ENCODE results near the gene TNNC1. TPM values are rescaled to one million over a fixed set of nuclear protein-coding genes. Genes with fewer than 3 reads are reported as not detected.

Gene TNNC1
- total and polyA plus RNA-seq, 4 donors, result 0.21 to 0.75 (median 0.35) TPM

- Histone ChIP-seq H3K4me1 (ENCODE audit: control insufficient read depth in 4 of 4, insufficient read depth in 4 of 4, low read length in 3 of 4) (peaks cover 0 to 17% (median 2%) of the 10 kb centered on the region in 4 donors), H3K9ac (ENCODE audit: low read depth in 1 of 2, low read length in 2 of 2) (no peak overlapping the region), H3K27ac (ENCODE audit: low read depth in 1 of 2, low read length in 2 of 2) (peak overlapping the region in 1 of 2 donors; percentile 6), H3K27me3 (ENCODE audit: control insufficient read depth in 4 of 4, insufficient read depth in 4 of 4, low read length in 3 of 4) (no peaks in the 10 kb centered on the region), H3K36me3 (ENCODE audit: control insufficient read depth in 4 of 4, insufficient read depth in 3 of 4, low read depth in 1 of 4, low read length in 3 of 4) (peaks cover 16 to 60% (median 37%) of the 10 kb centered on the region in 4 donors), H3K9me3 (ENCODE audit: control insufficient read depth in 4 of 4, low read length in 3 of 4) (no peaks in the 10 kb centered on the region), H3K4me3 (ENCODE audit: low read depth in 1 of 3, low read length in 3 of 3) (no peak overlapping the region)
- WGBS, result 82% methylated on average over 22 of the region's 22 CpGs
- TF ChIP-seq RAD21 (IDR thresholded peaks at IDR 0.05) (no peak), NR2F2 (IDR thresholded peaks at IDR 0.05) (peak; percentile 90), SP1 (IDR thresholded peaks at IDR 0.05) (peak; percentile 30), HNF4A (conservative IDR thresholded peaks at IDR 0.05) (no peak), RXRA (IDR thresholded peaks at IDR 0.05) (peak in 1 of 2 donors; percentile 35)
- DNase-seq (ENCODE audit: low spot score), result no peak
Observed at GRCh38 chr3:52490035-52490938, 36.4 kb upstream of the TNNC1 start.

GRCh38 chr3:52489453-52489852 lies 35.6 kb upstream of the TNNC1 start:
- TF ChIP-seq CTCF (IDR thresholded peaks at IDR 0.05; ENCODE audit: low read depth, low read length, missing input control) (no peak), RXRA (IDR thresholded peaks at IDR 0.05) (no peak), YY1 (IDR thresholded peaks at IDR 0.05) (no peak), HNF4G (IDR thresholded peaks at IDR 0.05) (no peak), FOXA2 (IDR thresholded peaks at IDR 0.05) (no peak), SP1 (IDR thresholded peaks at IDR 0.05) (no peak), JUND (IDR thresholded peaks at IDR 0.05) (no peak), ATF3 (IDR thresholded peaks at IDR 0.05) (no peak), RAD21 (IDR thresholded peaks at IDR 0.05) (no peak), TAF1 (conservative IDR thresholded peaks at IDR 0.05) (no peak), MAX (IDR thresholded peaks at IDR 0.05) (no peak), REST (IDR thresholded peaks at IDR 0.05) (no peak), NR2F2 (IDR thresholded peaks at IDR 0.05) (no peak), GABPA (IDR thresholded peaks at IDR 0.05 in 1 of 2, conservative IDR thresholded peaks at IDR 0.05 in 1 of 2) (no peak), ZBTB33 (IDR thresholded peaks at IDR 0.05) (no peak), EGR1 (IDR thresholded peaks at IDR 0.05; ENCODE audit: low read depth in 2 of 2) (no peak), FOXA1 (IDR thresholded peaks at IDR 0.05) (no peak)
- H3K9me3 ChIP-seq (ENCODE audit: control insufficient read depth in 4 of 4, low read length in 3 of 4), result no peaks in the 10 kb centered on the region
- no peak for DNase-seq (ENCODE audit: low spot score)
- H3K27me3 ChIP-seq (ENCODE audit: control insufficient read depth in 4 of 4, insufficient read depth in 4 of 4, low read length in 3 of 4), result no peaks in the 10 kb centered on the region
- WGBS, result 88% methylated on average over 18 of the region's 18 CpGs
- H3K27ac ChIP-seq (ENCODE audit: low read depth in 1 of 2, low read length in 2 of 2), result no peak overlapping the region
- H3K4me1 ChIP-seq (ENCODE audit: control insufficient read depth in 4 of 4, insufficient read depth in 4 of 4, low read length in 3 of 4), result peaks cover 0 to 17% (median 2%) of the 10 kb centered on the region in 4 donors
- H3K9ac ChIP-seq (ENCODE audit: low read depth in 1 of 2, low read length in 2 of 2), result no peak overlapping the region
- no peak overlapping the region for H3K4me3 ChIP-seq (ENCODE audit: low read depth in 1 of 3, low read length in 3 of 3)
- H3K36me3 ChIP-seq (ENCODE audit: control insufficient read depth in 4 of 4, insufficient read depth in 3 of 4, low read depth in 1 of 4, low read length in 3 of 4), result peaks cover 16 to 61% (median 38%) of the 10 kb centered on the region in 4 donors

Data from liver (tissue), 9 donors.